GM12878 (cell line): ENCODE measurements around the gene NAA38. TPM values are rescaled to one million over a fixed set of nuclear protein-coding genes. Genes with fewer than 3 reads are reported as not detected.

Experiments used
- EZH2 ChIP-seq: IDR thresholded peaks from 2 replicates; pipeline ENCODE4 v1.6.1; 2012; ENCODE audit warnings: low read depth, mild to moderate bottlenecking, control low read depth, inconsistent platforms, low read length, borderline replicate concordance; ENCODE audit not compliant: control insufficient read depth
- GABPA ChIP-seq: IDR thresholded peaks from 2 replicates; pipeline ENCODE4 v1.6.1; 2014; ENCODE audit warnings: antibody characterized with exemption, low read depth, mild to moderate bottlenecking, inconsistent platforms
- IRF5 ChIP-seq: fragments of 450-650 bp; IDR thresholded peaks from 2 replicates; pipeline ENCODE4 v1.6.1; 2017; ENCODE audit warnings: borderline replicate concordance
- MTA3 ChIP-seq: IDR thresholded peaks from 2 replicates; pipeline ENCODE4 v1.6.1; 2012; ENCODE audit warnings: low read length, inconsistent platforms, borderline replicate concordance
- NFYA ChIP-seq: IDR thresholded peaks from 2 replicates; pipeline ENCODE4 v1.6.1; 2011; ENCODE audit warnings: low read depth, mild to moderate bottlenecking, low read length, improper control_type of control experiment, borderline replicate concordance
- PAX5 ChIP-seq: IDR thresholded peaks from 2 replicates; pipeline ENCODE4 v1.6.1; 2011; ENCODE audit warnings: low read depth, low read length, borderline replicate concordance
- POU2F2 ChIP-seq: IDR thresholded peaks from 3 replicates; pipeline ENCODE4 v1.6.1; 2011; ENCODE audit warnings: low read depth, mild to moderate bottlenecking, low read length, borderline replicate concordance
- RAD21 ChIP-seq: IDR thresholded peaks from 2 replicates; pipeline ENCODE4 v1.6.1; 2011; ENCODE audit warnings: mild to moderate bottlenecking, low read depth, low read length, moderate library complexity; ENCODE audit not compliant: insufficient read depth
- SPI1 ChIP-seq: IDR thresholded peaks from 2 replicates; pipeline ENCODE4 v1.6.1; 2011; ENCODE audit warnings: low read depth, mild to moderate bottlenecking, low read length, moderate library complexity, borderline replicate concordance; ENCODE audit not compliant: insufficient read depth
- TBL1XR1 ChIP-seq: IDR thresholded peaks from 2 replicates; pipeline ENCODE4 v1.6.1; 2012; ENCODE audit warnings: low read depth, low read length, improper control_type of control experiment
- ZBTB4 ChIP-seq: fragments of 450-650 bp; formaldehyde crosslinking; IDR thresholded peaks from 2 replicates; pipeline ENCODE4 v1.4.0; 2022; ENCODE audit warnings: mild to moderate bottlenecking, moderate library complexity
- ZNF384 ChIP-seq: IDR thresholded peaks from 2 replicates; pipeline ENCODE4 v1.6.1; 2012; ENCODE audit warnings: low read depth, mild to moderate bottlenecking, low read length, improper control_type of control experiment, borderline replicate concordance
- ZNF687 ChIP-seq: fragments of 450-650 bp; IDR thresholded peaks from 2 replicates; pipeline ENCODE4 v1.6.1; 2017; ENCODE audit warnings: mild to moderate bottlenecking, moderate library complexity
- ZZZ3 ChIP-seq: IDR thresholded peaks from 2 replicates; pipeline ENCODE4 v1.6.1; 2011; ENCODE audit warnings: low read depth; ENCODE audit not compliant: control insufficient read depth, insufficient read length
- polyA plus RNA-seq, 11 experiments: library from polyadenylated mRNA; depleted of rRNA in 4 of 11; unstranded in 6 of 11; stranded (reverse) in 5 of 11; fragments of >200 nt; fragmentation: Nextera tagmentation in 4 of 11; fragmentation: Illumina TruSeq in 1 of 11; extraction: Ambion mirVana in 4 of 11; extraction: Trizol in 1 of 11; gene quantifications; 1 replicate in 1 of 11; 2 replicates in 10 of 11; pipeline versions ENCODE4 v1.2.1 to v1.2.3, GENCODE V29; 2011 to 2016; ENCODE audit warnings: inconsistent platforms in 2 of 11, missing spikeins in 2 of 11, low read depth in 1 of 11
- total RNA-seq, 4 experiments: library from RNA; depleted of rRNA in 3 of 4; stranded (reverse); fragments of >200 nt in 3 of 4; fragmentation: Illumina TruSeq in 1 of 4; extraction: Trizol in 1 of 4; gene quantifications; 2 replicates each; pipeline versions ENCODE4 v1.2.1 to v1.2.3, GENCODE V29; 2013 to 2021
- TF ChIP-seq, protein P1 (sequence below): fragments of 450-650 bp; IDR thresholded peaks from 2 replicates; pipeline ENCODE4 v1.6.1; 2017; ENCODE audit warnings: mild to moderate bottlenecking, low read depth, inconsistent platforms; ENCODE audit not compliant: poor library complexity, severe bottlenecking

NAA38 gene
- total and polyA plus RNA-seq, 10 of the 15 experiments (the other 5 are each of a cell fraction or from before 2014, with no cell fraction given), result 31.5 to 337 (median 215) TPM

- TF ChIP-seq IRF5 (no peak), ZNF687 (0 out of 2 replicates have a peak, but pooled peaks have one; percentile 20), GABPA (no peak), ZBTB4 (CRISPR knock-in tag) (no peak), ZZZ3 (no peak), RAD21 (0 out of 2 replicates have a peak, but pooled peaks have one; percentile 11), SPI1 (peak; percentile 95), ZNF384 (no peak), EZH2 (no peak), MTA3 (no peak), TBL1XR1 (peak; percentile 90), NFYA (no peak), POU2F2 (peak; percentile 37; the same call in 1 of the 3 replicates), PAX5 (0 out of 2 replicates have a peak, but pooled peaks have one; percentile 17)
- TF ChIP-seq, protein P1, sequence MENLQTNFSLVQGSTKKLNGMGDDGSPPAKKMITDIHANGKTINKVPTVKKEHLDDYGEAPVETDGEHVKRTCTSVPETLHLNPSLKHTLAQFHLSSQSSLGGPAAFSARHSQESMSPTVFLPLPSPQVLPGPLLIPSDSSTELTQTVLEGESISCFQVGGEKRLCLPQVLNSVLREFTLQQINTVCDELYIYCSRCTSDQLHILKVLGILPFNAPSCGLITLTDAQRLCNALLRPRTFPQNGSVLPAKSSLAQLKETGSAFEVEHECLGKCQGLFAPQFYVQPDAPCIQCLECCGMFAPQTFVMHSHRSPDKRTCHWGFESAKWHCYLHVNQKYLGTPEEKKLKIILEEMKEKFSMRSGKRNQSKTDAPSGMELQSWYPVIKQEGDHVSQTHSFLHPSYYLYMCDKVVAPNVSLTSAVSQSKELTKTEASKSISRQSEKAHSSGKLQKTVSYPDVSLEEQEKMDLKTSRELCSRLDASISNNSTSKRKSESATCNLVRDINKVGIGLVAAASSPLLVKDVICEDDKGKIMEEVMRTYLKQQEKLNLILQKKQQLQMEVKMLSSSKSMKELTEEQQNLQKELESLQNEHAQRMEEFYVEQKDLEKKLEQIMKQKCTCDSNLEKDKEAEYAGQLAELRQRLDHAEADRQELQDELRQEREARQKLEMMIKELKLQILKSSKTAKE, result peak; percentile 92
These were observed 14.7 kb downstream of the NAA38 start (continued) for GRCh38 chr17:7842380-7843256.
